ENCODE results near the gene IL11RA. TPM values are rescaled to one million over a fixed set of nuclear protein-coding genes. Genes with fewer than 3 reads are reported as not detected.

IL11RA gene
- total and polyA plus RNA-seq, 10 of the 15 experiments (the other 5 are each of a cell fraction or from before 2014, with no cell fraction given): 0.32 to 5.8 (median 2.2) TPM

GRCh38 chr9:34689116-34689470, 37.1 kb downstream of the IL11RA start:
- Histone ChIP-seq H3K27ac (ENCODE audit: control insufficient read depth, insufficient read depth) (no peak overlapping the region), H3K4me3 (no peak overlapping the region), H2AFZ (ENCODE audit: control insufficient read depth, low read depth, low read length) (no peak overlapping the region), H3K79me2 (ENCODE audit: control insufficient read depth, insufficient read depth, low read length) (no peaks in the 10 kb centered on the region), H3K36me3 (ENCODE audit: control insufficient read depth in 2 of 2, insufficient read depth in 2 of 2, low read length in 1 of 2) (no peaks in the 10 kb centered on the region), H3K4me2 (ENCODE audit: control insufficient read depth, insufficient read depth) (no peak overlapping the region), H3K4me1 (ENCODE audit: control insufficient read depth, insufficient read depth, low read length) (peaks cover 16% of the 10 kb centered on the region), H3K27me3 (replicated peaks in 1 of 2; ENCODE audit: control insufficient read depth in 2 of 2, insufficient read depth in 2 of 2, low read length in 1 of 2) (no peaks in the 10 kb centered on the region; a peak in 2 of 4 replicates), H3K9me3 (replicated peaks; ENCODE audit: control insufficient read depth, insufficient read depth, low read length) (no peaks in the 10 kb centered on the region), H4K20me1 (ENCODE audit: control insufficient read depth, insufficient read depth) (no peaks in the 10 kb centered on the region), H3K9ac (ENCODE audit: control insufficient read depth, insufficient read depth, low read length) (no peak overlapping the region)
- SMC1A ChIA-PET (ENCODE audit: uncharacterized antibody, unreplicated experiment): no interaction called here
- ATAC-seq (no peak), FAIRE-seq (no peak), DNase-seq (ENCODE audit: low read depth, low spot score) (no peak)
- 4% methylated on average over 4 of the region's 4 CpGs for WGBS (ENCODE audit: insufficient coverage, insufficient replicate concordance, low lambda C conversion rate, missing lambda C conversion rate)
- intact Hi-C loops (cut with micrococcal nuclease; ENCODE audit: unreplicated experiment) (no loop called here), in situ Hi-C loops (cut with MboI) (no loop called here)
- POLR2A ChIA-PET: no interaction called here
- RAD21 ChIA-PET (ENCODE audit: unreplicated experiment): no interaction called here
- no TSS peak for BruUV-seq (replicated peaks)
- CTCF ChIA-PET: no interaction called here
- no peak for TF ChIP-seq EGR1 (IDR thresholded peaks at IDR 0.05; ENCODE audit: borderline replicate concordance in 1 of 2, low read depth in 2 of 2, low read length in 2 of 2)
- TF ChIP-seq ZSCAN29 (IDR thresholded peaks at IDR 0.05): no peak
- no peak for TF ChIP-seq IRF5 (IDR thresholded peaks at IDR 0.05; ENCODE audit: borderline replicate concordance)
- TF ChIP-seq SREBF1 (IDR thresholded peaks at IDR 0.05; ENCODE audit: low read length): no peak
- no peak for TF ChIP-seq MAX (IDR thresholded peaks at IDR 0.05; ENCODE audit: low read depth, low read length)
- TF ChIP-seq SUZ12 (IDR thresholded peaks at IDR 0.05; ENCODE audit: unreplicated experiment): no peak
- TF ChIP-seq BACH1 (IDR thresholded peaks at IDR 0.05; ENCODE audit: borderline replicate concordance): no peak
- TF ChIP-seq ATF3 (IDR thresholded peaks at IDR 0.05; ENCODE audit: borderline replicate concordance, extremely low read depth, low read depth, low read length): no peak
- TF ChIP-seq SP1 (IDR thresholded peaks at IDR 0.05; ENCODE audit: low read depth, low read length): no peak
- no peak for TF ChIP-seq SMAD5 (IDR thresholded peaks at IDR 0.05; ENCODE audit: low read depth)
- TF ChIP-seq CHD4 (IDR thresholded peaks at IDR 0.05): no peak
- TF ChIP-seq NRF1 (conservative IDR thresholded peaks at IDR 0.05; ENCODE audit: low read depth, low read length): no peak
- no peak for TF ChIP-seq TBL1XR1 (IDR thresholded peaks at IDR 0.05; ENCODE audit: low read depth, low read length)
- no peak for TF ChIP-seq KDM1A (IDR thresholded peaks at IDR 0.05; ENCODE audit: borderline replicate concordance)
- no peak for TF ChIP-seq LARP7 (IDR thresholded peaks at IDR 0.05)
- TF ChIP-seq ZZZ3 (IDR thresholded peaks at IDR 0.05; ENCODE audit: control insufficient read depth, insufficient read length, low read depth): no peak
- TF ChIP-seq FOS (IDR thresholded peaks at IDR 0.05; ENCODE audit: borderline replicate concordance, extremely low read depth, insufficient read length): no peak
- no peak for TF ChIP-seq RCOR1 (conservative IDR thresholded peaks at IDR 0.05; ENCODE audit: low read depth, low read length)
- TF ChIP-seq NFXL1 (IDR thresholded peaks at IDR 0.05; ENCODE audit: borderline replicate concordance): no peak
- TF ChIP-seq NFYA (IDR thresholded peaks at IDR 0.05; ENCODE audit: borderline replicate concordance, low read depth, low read length): no peak
